Activated naive CD8-positive, alpha-beta T cell (primary cell): ENCODE results near the gene YPEL1.
A peak's percentile ranks its signal among the peaks of the same experiment; 100 is the strongest.
"Not testable (repeated sequence)": the region's sequence is repeated elsewhere in the genome, so short reads cannot be mapped to it uniquely, and the experiment has no call there.

Source experiments
- H3K27ac Mint-ChIP-seq: one replicate; pipeline ENCODE4 v1.8.0; 2021; ENCODE audit warnings: mixed read lengths
- H3K27me3 Mint-ChIP-seq: one replicate; pipeline ENCODE4 v1.8.0; 2021; ENCODE audit warnings: mixed read lengths
- H3K36me3 Mint-ChIP-seq: one replicate; pipeline ENCODE4 v1.8.0; 2021; ENCODE audit warnings: mixed read lengths
- H3K4me1 Mint-ChIP-seq: one replicate; pipeline ENCODE4 v1.8.0; 2021; ENCODE audit warnings: low read depth, mixed read lengths
- H3K4me3 Mint-ChIP-seq: one replicate; pipeline ENCODE4 v1.8.0; 2021; ENCODE audit warnings: mild to moderate bottlenecking, mixed read lengths
- H3K9me3 Mint-ChIP-seq: one replicate; pipeline ENCODE4 v1.8.0; 2021; ENCODE audit warnings: low read depth, mixed read lengths

YPEL1 gene

DNA sequence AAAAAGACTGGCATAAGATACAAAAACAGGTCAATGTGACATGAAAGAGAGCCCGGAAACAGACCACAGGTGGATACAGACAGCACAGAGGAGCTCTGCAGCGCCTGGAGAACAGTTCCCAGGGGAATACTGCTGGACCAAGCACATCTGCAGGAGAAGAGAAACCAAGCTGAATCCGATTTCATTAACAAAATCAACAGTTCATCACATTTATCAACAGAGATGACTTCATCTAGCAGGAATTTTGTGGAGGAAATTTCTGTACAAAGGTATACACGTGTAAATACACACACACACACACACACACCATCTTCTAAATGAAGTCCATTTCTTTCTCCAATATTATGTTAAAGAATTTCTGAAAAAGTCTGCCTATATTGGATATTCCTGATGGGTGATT is 17.1 kb downstream of the YPEL1 start:
- no peaks in the 10 kb centered on the region for H3K9me3 Mint-ChIP-seq
- H3K4me1 Mint-ChIP-seq: peaks cover under 1% of the 10 kb centered on the region
- no peak overlapping the region for H3K27ac Mint-ChIP-seq
- no peaks in the 10 kb centered on the region for H3K36me3 Mint-ChIP-seq
- no peak overlapping the region for H3K4me3 Mint-ChIP-seq
- no peaks in the 10 kb centered on the region for H3K27me3 Mint-ChIP-seq

GRCh38 chr22:21716395-21717122 is 19.0 kb downstream of the YPEL1 start:
- H3K4me1 Mint-ChIP-seq, H3K27me3 Mint-ChIP-seq, H3K4me3 Mint-ChIP-seq, H3K9me3 Mint-ChIP-seq, H3K36me3 Mint-ChIP-seq, H3K27ac Mint-ChIP-seq: not testable (repeated sequence)

- Mint-ChIP-seq H3K27me3 (no peaks in the 10 kb centered on the region), H3K4me1 (peaks cover 5% of the 10 kb centered on the region), H3K4me3 (no peak overlapping the region), H3K9me3 (no peaks in the 10 kb centered on the region), H3K36me3 (no peaks in the 10 kb centered on the region), H3K27ac (no peak overlapping the region)
These were observed 20.8 kb downstream of the YPEL1 start for GRCh38 chr22:21714786-21715185.

DNA sequence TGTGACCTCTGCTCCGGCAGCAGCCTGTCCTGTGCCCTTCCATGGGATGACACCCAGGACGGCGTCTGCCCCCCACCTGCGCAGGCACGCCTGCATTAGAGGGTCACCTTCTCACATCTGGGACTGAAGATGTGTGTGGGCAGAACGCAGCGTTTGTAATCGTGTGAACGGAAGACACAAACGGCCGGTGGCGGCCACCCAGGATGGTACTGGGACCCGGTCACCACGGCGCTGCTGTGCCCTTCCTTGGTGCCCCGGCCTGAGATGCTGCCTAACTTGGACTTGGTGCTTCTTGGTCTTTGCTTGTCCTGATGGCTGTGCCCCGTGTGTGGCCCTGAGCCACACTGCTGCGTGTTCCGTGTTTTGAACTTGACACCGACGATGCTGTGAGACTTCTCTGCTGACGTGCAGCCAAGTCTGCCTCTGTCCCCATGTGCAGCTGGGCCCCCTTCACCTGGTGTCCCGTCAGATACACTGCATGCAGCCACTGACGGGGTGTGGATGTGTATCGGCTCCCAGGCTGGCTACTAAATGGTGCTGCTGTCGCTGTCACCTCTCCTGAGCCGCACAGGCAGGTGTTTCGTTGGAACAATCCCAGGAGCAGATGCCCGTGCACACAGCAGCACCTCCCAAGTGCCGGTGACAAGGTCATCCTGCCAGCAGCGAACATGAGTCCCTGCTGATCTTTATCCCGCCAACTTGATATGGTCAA is 21.4 kb downstream of the YPEL1 start:
- Mint-ChIP-seq H3K9me3 (no peaks in the 10 kb centered on the region), H3K4me1 (peaks cover 5% of the 10 kb centered on the region), H3K36me3 (no peaks in the 10 kb centered on the region), H3K4me3 (no peak overlapping the region), H3K27ac (no peak overlapping the region), H3K27me3 (no peaks in the 10 kb centered on the region)

- peaks cover 5% of the 10 kb centered on the region for H3K4me1 Mint-ChIP-seq
- no peak overlapping the region for H3K27ac Mint-ChIP-seq
- no peak overlapping the region for H3K4me3 Mint-ChIP-seq
- H3K9me3 Mint-ChIP-seq: no peaks in the 10 kb centered on the region
- H3K36me3 Mint-ChIP-seq: no peaks in the 10 kb centered on the region
- H3K27me3 Mint-ChIP-seq: no peaks in the 10 kb centered on the region
These were observed 22.1 kb downstream of the YPEL1 start for GRCh38 chr22:21713428-21714058.

DNA sequence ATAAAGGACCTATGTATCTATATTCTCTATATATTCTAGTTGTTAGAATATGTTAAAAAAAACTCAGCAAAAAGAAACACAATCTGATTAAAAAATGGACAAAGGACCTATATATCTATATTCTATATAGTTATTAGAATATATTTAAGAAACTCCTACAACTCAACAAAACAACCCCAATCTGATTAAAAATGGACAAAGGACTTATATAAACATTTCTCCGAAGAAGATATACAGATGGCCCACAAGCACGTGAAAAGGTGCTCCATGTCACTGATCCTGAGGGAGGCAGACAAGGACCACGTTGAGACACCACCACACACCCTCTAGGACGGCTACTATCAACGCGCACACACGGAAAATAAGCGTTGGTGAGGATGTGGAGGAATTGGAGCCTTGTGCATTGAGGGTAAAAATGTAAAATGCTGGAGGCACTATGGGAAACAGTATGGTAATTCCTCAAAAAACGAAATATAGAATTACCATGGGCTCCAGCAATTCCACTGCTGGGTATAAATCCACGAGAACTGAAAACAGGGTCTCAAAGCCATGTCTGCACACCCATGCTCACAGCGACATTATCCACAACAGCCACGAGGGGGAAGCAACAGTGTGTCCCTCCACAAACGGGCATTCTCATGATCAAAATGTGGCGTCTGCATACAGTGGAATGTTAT is 22.7 kb downstream of the YPEL1 start:
- Mint-ChIP-seq H3K4me1 (peaks cover 5% of the 10 kb centered on the region), H3K4me3 (no peak overlapping the region), H3K9me3 (no peaks in the 10 kb centered on the region), H3K27me3 (no peaks in the 10 kb centered on the region), H3K27ac (no peak overlapping the region), H3K36me3 (no peaks in the 10 kb centered on the region)

DNA sequence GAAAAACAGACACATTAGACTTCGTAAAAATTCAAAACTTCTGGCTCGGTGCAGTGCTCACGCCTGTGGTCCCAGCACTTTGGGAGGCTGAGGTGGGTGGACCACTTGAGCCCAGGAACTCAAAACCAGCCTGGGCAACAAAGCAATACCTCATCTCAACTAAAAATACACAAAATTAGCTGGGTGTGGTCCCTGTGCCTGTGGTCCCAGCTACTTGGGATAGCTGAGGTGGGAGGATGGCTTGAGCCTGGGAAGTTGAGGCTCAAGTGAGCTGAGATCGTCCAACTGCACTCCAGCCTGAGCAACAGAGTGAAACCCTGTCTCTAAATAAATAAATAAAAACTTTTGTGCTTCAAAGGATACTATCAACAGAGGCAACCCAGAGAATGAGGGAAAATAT is 23.7 kb downstream of the YPEL1 start:
- H3K9me3 Mint-ChIP-seq: no peaks in the 10 kb centered on the region
- no peak overlapping the region for H3K4me3 Mint-ChIP-seq
- H3K4me1 Mint-ChIP-seq: peaks cover 5% of the 10 kb centered on the region
- H3K27me3 Mint-ChIP-seq: no peaks in the 10 kb centered on the region
- no peak overlapping the region for H3K27ac Mint-ChIP-seq
- no peaks in the 10 kb centered on the region for H3K36me3 Mint-ChIP-seq

GRCh38 chr22:21710156-21710555 is 25.4 kb downstream of the YPEL1 start:
- H3K27me3 Mint-ChIP-seq: no peaks in the 10 kb centered on the region
- H3K4me1 Mint-ChIP-seq: peaks cover 5% of the 10 kb centered on the region
- no peaks in the 10 kb centered on the region for H3K36me3 Mint-ChIP-seq
- no peaks in the 10 kb centered on the region for H3K9me3 Mint-ChIP-seq
- H3K4me3 Mint-ChIP-seq: no peak overlapping the region
- H3K27ac Mint-ChIP-seq: no peak overlapping the region

DNA sequence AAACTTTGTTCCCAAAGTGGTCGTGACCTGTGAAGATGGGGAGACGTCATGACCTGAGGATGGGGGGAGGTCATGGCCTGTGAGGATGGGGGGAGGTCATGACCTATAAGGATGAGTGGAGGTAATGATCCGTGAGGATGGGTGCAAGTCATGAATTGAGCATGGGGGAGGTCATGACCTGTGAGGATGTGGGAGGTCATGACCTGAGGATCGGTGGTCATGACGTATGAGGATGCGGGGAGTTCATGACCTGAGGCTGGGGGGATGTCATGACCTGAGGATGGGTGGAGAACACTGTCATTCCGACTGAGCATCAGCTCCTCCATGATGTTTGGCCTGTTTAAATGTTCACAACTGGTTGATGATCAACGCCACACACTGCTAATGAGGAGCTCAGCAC is 25.9 kb downstream of the YPEL1 start:
- Mint-ChIP-seq H3K27me3 (no peaks in the 10 kb centered on the region), H3K27ac (no peak overlapping the region), H3K36me3 (no peaks in the 10 kb centered on the region), H3K4me1 (peaks cover 5% of the 10 kb centered on the region), H3K4me3 (no peak overlapping the region), H3K9me3 (no peaks in the 10 kb centered on the region)

GRCh38 chr22:21708960-21709359 is 26.6 kb downstream of the YPEL1 start:
- H3K9me3 Mint-ChIP-seq: no peaks in the 10 kb centered on the region
- H3K27ac Mint-ChIP-seq: no peak overlapping the region
- H3K4me1 Mint-ChIP-seq: peaks cover 5% of the 10 kb centered on the region
- H3K27me3 Mint-ChIP-seq: no peaks in the 10 kb centered on the region
- H3K36me3 Mint-ChIP-seq: no peaks in the 10 kb centered on the region
- H3K4me3 Mint-ChIP-seq: no peak overlapping the region

DNA sequence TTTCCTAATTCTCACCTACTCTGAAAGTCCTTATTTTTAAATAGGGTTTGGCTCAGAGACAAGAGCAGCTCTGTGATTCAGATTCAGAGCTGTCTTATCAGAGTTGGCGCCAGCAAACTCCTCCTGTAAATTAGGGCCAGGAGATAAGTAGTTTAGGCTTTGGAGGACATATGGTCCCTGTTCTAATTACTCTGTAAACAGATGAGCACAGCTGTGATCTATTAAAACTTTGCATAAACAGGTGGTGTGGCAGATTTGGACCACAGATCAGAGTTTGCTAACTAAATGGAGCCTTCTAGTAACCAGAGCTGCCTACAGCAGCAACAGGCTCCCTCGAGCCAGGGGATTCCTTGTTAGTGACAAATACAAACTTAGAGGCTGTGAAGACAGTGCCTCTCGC is 27.9 kb downstream of the YPEL1 start:
- Mint-ChIP-seq H3K9me3 (no peaks in the 10 kb centered on the region), H3K4me1 (no peaks in the 10 kb centered on the region), H3K27me3 (no peaks in the 10 kb centered on the region), H3K27ac (no peak overlapping the region), H3K4me3 (no peak overlapping the region), H3K36me3 (no peaks in the 10 kb centered on the region)

- H3K4me3 Mint-ChIP-seq: no peak overlapping the region
- no peaks in the 10 kb centered on the region for H3K9me3 Mint-ChIP-seq
- no peaks in the 10 kb centered on the region for H3K27me3 Mint-ChIP-seq
- H3K4me1 Mint-ChIP-seq: no peaks in the 10 kb centered on the region
- H3K27ac Mint-ChIP-seq: no peak overlapping the region
- no peaks in the 10 kb centered on the region for H3K36me3 Mint-ChIP-seq
These were observed 31.8 kb downstream of the YPEL1 start for GRCh38 chr22:21703684-21704316.

GRCh38 chr22:21702700-21703683 is 32.6 kb downstream of the YPEL1 start:
- H3K4me1 Mint-ChIP-seq: no peaks in the 10 kb centered on the region
- no peak overlapping the region for H3K4me3 Mint-ChIP-seq
- H3K27me3 Mint-ChIP-seq: no peaks in the 10 kb centered on the region
- no peaks in the 10 kb centered on the region for H3K36me3 Mint-ChIP-seq
- no peaks in the 10 kb centered on the region for H3K9me3 Mint-ChIP-seq
- no peak overlapping the region for H3K27ac Mint-ChIP-seq

DNA sequence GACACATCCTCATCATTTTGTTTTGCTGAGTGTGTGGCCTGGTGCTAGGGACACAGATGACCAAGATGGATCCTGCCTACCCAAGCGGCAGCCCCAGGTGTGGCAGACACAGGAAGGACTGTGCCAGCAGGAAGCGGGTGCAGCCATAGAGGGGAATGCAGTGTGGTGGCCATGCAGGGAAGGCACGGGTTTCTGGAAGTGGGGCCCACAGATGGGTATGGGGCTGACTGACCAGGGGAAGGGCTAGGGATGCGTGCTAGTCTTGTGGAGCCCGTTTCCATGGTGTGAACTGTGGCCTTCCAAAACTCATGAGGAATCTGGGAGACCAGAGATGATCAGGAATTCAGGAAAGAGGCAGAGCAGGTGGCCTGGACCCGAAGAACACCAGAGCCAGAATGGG is 33.5 kb downstream of the YPEL1 start:
- Mint-ChIP-seq H3K9me3 (no peaks in the 10 kb centered on the region), H3K4me3 (no peak overlapping the region), H3K36me3 (no peaks in the 10 kb centered on the region), H3K27ac (peak overlapping the region; percentile 46), H3K4me1 (no peaks in the 10 kb centered on the region), H3K27me3 (no peaks in the 10 kb centered on the region)
